Activated CD8-positive, alpha-beta memory T cell treated with anti-CD3 and anti-CD28 coated beads for 1 hour (primary cell): ENCODE data around the gene SAP130.
"Not testable (repeated sequence)": the region's sequence is repeated elsewhere in the genome, so short reads cannot be mapped to it uniquely, and the experiment has no call there.

Experiments
- DNase-seq, 2 donors: peaks; one replicate each; pipeline ENCODE4 v3.0.0-alpha.2; 2020; ENCODE audit warnings: low read depth in 1 of 2; ENCODE audit errors: extremely low read depth in 1 of 2

Gene SAP130

DNA sequence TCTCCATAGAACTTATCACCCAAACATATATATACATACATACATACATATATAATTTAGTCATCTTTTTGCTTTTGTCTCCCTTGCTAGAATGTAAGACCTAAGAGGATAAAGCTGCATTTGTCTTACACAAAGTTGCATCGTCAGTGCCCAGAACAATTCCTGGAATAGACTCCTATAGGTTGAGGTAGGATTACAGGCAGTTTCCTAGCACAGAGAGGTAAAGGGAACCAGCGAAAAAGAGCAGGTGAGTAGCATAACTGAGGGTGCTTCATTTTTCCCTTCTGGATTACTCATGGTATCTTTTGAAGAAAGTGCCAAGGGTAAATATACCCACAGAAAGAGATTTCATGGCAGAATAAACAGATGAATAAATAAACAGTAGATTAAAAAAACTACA is 74.0 kb downstream of the SAP130 start:
- DNase-seq = no peak

DNA sequence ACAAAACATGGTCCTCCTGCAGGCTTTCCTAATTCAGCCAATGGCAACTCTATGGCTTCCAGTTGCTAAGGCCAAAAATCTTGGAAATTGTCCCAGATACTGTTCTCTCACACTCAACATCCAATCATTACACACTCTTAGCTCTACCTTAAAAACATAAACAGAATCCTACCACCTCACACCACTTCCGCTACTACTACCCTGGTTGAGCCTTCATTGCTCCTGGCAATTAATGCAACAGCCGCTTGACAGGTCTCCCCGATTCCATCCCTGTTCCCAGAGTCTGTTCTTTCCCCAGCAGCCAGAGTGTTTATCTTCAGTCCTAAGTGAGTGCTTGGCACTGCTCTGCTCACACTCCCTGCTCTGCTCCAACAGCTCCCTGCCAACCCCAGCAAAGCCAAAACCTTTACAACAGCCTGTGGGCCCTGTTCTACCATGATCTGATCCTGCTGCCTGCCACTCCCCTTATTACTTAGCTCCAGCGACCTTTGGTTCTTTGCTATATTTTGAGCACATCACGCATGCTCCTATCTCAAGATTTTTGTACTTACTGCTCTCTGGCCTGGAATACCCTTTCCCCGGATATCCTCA is 74.6 kb downstream of the SAP130 start:
- no peak for DNase-seq

DNA sequence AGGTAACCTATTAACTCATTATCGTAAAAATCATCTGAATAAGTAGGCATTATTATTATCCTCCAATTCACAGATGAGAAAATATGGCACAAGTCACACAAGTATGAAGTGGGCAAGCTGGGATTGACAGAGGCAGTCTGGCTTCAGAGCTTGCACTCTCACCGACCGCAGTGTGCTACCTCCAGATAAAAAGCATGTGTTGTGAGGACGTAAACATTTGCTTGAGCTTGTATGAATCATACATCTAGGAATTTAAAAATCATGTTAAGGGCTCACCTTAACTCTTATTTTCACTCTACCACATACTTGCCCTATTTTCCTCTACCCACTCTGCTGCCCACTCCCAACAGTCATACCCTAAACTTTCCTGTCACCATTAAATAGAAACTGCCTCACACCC is 76.8 kb downstream of the SAP130 start:
- DNase-seq = no peak

DNA sequence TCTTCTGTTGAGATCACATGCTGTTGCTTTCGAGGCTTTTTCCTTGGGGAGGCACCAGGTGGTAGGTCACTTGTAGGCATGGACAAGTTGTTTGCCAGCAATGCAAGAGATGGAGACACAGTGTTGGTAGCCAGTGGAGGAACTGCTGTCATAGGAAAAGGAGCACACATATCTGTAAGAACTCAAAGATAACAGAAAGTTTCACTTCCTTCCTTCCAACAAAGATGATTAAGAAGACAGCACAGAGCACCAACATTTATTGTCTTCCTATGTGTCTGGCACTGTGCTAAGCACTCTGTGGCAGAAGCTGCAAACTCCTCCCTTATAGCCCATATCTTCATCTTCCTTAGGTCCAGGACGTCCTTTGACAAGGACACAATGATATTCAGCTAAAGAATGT is 77.6 kb downstream of the SAP130 start:
- no peak for DNase-seq

DNA sequence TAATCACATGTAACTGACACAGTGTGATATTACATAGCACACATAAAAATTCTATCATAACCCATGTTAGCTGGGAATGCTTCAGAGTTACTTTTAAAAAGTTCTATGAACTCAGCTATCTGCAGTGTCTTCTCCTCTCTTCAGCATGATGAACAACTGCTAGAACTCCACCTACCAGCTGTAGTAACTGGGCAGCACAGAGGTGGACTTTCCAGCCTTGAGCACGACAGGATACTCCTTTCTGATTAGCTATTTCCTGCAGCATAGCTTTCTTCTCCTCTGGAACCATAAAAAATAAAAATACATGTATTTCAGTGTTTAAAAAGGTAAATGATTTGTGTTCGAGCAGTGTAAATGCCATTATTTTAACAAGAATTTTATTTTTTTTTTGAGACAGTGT is 82.6 kb downstream of the SAP130 start:
- no peak for DNase-seq

DNA sequence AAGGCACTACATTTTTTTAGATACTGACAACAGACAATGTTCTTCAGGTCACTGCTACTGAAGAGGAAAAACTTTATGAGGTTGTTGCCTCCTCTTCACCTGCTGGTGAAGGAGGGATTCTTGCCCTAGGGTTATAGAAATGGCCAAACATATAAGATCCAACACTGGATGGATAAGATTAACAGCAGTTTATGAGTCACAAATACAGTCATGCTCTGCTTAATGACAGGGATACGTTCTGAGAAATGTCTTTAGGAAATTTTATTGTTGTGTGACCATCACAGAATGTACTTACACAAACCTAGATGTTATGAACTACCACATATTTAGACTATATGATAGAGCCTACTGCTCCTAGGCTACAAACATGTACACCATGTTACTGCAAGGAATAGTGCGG is 84.7 kb downstream of the SAP130 start:
- no peak for DNase-seq

DNA sequence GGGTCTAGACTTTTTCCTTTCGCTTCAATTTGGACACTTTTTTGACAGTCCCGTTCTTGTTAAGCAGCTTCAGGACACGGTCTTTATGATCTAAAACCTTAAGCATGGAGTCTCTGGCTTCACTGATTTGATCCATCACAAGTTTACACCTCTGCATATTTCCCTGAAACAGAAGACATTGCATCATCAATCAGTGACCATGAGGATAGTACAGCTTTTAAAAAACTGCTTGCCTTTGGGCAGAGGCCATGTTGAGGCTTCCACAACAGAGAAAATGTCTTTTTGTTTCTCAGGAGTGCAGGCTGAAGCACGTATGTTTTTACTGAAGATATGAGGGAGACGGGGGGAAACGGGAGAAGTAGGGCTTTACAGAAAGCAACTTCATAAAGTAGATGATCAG is 85.9 kb downstream of the SAP130 start:
- DNase-seq = no peak

DNA sequence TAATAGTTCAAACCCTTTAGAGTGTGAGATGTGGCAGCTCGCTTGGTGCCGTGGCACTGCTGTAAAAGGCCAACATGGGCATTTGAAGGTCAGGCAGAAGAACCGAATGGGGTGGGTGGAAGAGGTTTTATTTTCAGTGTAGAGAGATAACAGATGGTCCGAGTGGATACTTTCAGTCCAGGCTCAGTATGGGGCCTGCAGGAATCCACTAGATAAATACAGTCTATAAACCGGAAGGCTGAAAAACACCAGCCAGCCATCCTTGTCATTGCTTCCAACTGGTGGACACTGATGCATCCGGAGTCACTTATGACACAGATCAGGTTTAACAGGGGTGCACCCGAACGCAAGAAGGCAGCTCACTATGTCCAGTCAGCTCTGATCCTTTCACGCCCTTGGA is 86.4 kb downstream of the SAP130 start:
- no peak for DNase-seq

DNA sequence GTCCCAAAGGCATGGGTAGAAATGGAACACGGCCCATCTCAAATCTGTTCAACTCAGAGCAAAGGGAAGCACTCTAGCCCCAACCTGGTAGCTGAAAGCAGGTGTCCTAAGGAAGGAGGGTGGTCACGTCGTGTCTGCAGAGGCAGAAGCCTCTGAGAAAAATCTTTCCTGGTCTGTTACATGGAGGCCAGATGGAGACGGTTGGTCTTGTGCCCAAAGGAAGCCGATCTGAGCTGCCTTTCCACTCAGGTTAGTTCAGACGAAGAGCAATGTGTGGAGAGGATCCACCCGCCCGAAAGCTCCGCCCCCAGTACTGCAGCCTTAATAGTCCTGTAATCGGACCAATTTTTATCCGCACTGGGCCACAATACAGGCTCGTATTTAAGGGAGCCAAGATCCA is 87.2 kb downstream of the SAP130 start:
- no peak for DNase-seq

DNA sequence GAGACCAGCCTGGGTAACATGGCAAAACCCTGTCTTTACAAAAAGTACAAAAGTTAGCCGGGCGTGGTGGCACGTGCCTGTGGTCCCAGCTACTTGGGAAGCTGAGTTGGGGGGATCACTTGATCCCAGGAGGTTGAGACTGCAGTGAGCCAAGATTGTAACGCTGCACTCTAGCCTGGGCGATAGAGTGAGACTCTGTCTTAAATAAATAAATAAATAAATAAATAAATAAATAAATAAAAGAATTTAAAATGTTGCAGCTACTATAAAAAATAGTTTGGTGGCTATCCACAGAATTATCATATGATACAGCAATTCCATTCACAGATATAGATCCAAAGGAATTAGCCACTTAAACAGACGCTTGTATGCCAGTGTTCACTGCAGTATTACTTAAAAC is 92.5 kb downstream of the SAP130 start:
- no peak for DNase-seq

DNA sequence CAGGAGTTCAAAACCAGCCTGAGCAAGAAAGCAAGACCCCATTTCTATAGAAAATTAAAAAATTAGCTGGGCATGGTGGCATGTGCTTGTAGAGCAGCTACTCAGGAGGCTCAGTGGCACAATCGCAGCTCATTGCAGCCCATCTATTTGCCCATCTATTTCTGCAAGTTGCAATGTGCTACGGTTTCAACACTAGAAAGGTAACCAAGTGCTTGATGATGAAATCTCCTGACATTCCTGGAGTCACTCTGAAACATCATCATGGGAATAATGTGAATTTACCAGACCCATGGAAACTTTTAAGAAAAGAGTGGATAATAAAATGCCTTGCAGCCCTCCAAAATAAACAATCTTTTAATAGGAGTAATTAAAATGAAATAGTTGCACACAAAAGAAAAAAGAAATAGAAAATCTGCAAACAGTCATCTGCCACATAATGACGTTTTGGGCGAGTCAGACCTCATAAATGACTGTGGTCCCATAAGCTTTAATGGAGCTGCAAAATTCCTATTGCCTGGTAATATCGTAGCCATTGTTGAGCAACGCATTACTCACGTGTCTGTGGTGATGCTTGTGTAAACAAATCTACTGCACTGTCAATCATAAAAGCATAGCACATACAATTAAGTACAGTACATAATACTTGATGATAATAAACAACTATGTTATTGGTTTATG is 95.5 kb downstream of the SAP130 start:
- no peak for DNase-seq

DNA sequence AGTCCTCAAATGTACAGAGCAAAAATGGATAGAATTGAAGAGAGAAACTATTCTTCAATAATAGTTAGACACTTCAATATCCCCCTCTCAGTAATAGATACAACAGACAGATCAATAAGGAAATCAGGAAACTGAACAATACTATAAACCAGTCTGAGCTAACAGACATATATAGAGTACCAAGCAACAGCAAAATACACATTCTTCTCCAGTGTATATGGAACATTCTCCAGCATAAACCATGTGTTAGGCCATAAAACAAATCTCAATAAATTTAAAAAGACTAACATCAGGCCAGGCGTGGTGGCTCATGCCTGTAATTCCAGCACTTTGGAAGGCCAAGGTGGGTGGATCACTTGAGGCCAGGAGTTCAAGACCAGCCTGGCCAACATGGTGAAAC is 98.4 kb downstream of the SAP130 start:
- no peak for DNase-seq

DNA sequence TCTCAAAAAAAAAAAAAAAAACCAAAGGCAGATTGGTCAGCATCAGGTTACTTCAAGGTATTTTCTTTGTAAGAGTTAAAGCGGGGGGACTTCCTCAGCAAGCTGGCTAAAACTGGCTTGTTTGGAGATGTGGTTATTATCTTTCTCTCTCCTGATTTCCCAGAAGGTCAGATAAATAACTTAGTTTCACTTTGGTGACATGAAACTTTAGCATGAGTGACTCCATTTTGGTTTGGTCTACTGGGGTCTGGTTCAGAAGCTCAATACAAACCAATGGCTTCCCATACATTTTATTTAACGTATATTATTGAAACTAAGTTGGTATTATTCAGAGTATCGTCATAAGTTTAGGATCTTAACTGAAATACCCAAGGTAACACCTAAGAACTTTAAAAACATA is 100.5 kb downstream of the SAP130 start:
- DNase-seq = no peak

DNA sequence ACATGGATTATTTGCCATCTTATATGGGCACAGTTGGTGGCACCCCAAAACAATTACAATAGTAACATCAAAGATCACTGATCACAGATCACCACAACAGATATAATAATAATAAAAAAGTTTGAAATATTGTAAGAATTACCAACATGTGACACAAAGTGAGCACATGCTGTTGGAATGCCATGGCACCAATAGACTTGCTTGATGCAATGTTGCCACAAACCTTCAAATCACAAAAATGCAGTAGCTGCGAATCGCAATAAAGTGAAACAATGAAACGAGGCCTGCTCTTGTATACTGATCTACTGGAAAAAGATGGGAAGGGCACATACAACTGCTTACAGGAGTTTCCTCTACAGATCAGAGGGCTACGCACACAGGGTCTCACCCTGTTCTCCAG is 109.9 kb downstream of the SAP130 start:
- no peak for DNase-seq

DNA sequence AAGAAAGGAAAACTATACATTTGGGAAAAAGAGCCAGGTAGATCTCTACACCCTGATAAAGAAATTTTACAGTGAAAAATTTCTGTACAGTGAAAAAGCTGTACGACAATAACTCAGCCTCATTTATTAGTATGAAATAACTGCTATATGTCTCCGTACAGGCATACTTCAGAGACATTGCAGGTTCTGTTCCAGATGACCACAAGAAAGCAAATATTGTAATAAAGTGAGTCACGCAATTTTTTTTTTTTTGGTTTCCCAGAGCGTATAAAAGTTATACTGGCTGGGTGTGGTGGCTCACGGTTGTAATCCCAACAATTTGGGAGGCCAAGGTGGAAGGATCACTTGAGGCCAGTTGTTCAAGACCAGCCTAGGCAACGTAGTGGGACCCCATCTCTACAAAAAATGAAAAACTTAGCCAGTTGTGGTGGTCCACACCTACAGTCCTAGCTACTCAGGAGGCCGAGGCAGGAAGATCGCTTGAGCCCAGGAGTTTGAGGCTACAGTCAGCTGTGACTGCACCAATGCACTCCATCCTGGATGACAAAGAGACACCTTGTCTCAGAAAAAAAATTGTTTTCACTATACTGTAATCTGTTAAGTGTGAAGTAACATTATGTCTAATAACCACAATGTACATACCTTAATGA is 113.9 kb downstream of the SAP130 start:
- no peak for DNase-seq

DNA sequence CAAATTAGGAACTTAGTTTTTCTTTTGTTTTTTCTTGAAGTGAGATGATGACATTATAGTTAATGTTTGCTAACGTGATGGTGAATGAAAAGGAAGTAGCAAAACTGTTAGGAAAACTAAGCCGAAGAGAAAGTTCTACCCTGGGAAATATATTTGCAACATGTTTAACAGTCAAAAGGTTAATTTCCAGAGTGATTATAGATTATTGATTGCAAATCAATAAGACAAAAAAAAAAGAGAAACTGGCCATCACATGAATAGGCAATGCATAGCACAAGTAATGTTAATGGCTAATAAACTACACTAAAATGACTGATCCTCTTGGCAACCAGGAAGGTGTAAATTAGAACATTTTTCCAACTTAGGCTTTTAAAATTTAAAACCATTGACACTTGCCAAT is 116.1 kb downstream of the SAP130 start:
- DNase-seq = no peak

DNA sequence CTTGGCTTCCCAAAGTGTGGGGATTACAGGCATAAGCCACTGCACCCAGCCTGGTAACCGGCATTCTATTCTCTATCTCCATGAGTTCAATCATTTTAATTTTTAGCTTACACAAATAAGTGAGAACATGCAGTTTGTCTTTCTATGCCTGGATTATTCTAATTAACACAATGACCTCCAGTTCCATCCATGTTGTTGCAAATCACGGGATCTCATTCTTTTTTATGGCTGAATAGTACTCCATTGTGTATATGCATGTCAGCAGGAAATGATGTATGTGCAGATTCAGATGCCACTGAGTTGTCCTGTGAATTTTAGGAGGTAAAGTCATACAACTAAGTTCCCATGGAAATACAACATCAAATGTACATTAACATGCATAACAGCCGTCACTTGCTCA is 117.4 kb downstream of the SAP130 start:
- no peak for DNase-seq

DNA sequence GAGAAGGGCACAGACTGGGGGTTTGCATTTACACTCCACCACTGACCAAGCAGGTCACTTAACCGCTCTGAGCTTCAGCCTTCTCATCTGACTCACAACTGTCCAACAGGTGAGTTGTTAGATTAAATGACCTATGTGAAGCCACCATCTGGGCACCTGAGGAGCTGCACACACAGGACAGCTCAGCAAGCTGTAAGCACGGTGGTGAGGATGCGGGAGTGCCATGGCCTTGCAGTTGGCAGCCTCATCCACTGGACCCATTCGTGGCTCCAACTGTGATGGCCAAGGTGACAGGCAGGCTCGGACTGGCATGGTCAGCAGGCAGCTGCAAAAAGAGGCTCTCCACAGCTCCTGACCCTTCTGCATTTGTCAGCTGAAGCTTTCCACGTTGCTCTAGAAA is 118.8 kb downstream of the SAP130 start:
- no peak for DNase-seq

DNA sequence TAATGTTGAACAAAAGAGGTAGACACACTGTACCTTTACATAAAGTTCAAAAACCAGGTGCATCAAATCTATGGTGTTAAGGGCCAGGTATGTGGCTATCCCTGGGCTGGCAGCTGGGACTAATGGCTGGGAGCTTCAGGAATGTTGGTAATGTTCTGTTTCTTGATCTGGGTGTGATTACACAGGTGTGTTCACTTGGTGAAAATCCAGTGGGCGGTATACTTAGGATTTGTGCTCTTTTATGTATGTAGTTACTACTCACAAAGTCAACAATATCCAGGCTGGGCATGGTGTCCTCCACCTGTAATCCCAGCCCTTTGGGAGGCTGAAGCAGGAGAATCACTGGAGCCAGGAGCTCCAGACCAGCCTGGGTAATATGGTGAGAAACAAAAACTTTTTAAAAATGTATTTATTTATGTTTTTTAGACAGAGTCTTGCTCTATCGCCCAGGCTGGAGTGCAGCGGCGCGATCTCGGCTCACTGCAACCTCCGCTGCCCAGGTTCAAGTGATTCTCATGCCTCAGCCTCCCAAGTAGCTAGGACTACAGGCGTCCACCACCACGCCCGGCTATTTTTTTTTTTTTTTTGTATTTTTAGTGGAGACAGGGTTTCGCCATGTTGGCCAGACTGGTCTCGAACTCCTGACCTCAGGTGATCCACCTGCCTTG is 120.0 kb downstream of the SAP130 start:
- DNase-seq = not testable (repeated sequence)

DNA sequence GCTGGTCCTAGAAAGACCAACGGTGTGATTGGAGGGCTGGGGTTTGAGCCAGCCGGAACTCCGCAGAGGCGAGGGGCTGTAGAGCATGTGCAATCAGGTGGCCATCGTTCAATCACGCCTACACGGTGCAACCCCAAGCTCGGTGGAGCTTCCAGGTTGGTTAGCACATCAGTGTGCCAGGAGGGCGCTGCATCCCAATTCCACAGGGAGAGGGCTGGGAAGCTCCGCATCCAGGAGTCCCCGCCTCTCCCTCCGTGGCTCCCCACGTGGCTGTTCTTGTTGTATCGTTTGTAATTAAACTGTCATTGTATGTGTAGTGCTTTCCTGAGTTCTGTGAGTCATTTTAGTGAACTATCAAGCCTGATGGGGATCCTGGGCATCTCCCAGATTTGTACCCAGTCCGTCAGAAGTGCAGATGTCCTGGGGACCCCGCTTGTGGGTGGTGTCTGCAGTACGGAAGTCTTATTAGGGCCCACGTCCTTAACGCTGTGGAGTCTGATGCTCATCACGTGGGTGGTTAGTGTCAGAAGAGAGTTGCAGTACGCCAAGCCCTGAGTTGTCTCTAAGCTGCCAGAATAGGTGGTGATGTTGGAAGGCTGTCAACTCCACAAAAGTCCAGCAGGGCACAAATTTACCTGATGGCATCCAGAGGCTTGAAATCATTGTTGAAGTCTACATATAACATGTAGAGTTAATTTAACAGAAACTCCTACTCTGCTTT is 121.5 kb downstream of the SAP130 start:
- DNase-seq = no peak

DNA sequence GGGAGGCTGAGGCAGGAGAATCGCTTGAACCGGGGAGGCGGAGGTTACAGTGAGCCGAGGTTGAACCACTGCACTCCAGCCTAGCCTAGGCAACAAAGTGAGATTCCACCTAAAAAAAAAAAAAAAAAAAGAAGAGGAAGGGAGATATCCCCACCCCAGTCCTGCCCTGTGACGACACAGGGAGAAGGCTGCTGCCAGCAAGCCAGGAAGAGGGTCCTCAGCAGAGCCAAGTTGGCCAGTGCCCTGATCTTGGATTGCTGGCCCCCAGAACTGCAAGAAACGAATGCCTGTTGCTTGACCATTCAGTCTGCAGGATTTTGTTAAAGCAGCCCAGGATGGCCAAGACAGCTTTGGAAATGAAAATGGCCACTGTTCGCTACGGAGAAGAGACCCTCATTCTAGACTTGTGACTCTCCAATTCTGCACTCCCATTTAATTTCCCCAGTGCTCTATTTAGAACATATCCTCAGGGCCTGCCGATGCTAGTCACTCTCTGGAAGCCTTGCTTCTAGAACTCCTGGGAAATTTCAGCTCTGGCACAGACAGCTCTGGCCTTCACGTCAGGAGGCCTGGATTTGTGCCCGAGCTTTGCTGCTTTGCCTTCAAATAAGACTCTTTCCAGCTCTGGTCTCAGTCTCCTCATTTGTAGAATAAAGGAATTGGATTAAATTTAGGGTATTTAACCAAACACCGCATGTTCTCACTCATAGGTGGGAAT is 126.4 kb downstream of the SAP130 start:
- DNase-seq = no peak
